Stimulated activated CD4-positive, alpha-beta T cell treated with anti-CD3 and anti-CD28 coated beads, Interleukin-4, amount 100 ng/mL, for 1 hour (primary cell): ENCODE measurements around the gene GPR55.

Experiments used
- DNase-seq: peaks from one replicate; pipeline ENCODE4 v3.0.0-alpha.2; 2020

Gene GPR55

DNA sequence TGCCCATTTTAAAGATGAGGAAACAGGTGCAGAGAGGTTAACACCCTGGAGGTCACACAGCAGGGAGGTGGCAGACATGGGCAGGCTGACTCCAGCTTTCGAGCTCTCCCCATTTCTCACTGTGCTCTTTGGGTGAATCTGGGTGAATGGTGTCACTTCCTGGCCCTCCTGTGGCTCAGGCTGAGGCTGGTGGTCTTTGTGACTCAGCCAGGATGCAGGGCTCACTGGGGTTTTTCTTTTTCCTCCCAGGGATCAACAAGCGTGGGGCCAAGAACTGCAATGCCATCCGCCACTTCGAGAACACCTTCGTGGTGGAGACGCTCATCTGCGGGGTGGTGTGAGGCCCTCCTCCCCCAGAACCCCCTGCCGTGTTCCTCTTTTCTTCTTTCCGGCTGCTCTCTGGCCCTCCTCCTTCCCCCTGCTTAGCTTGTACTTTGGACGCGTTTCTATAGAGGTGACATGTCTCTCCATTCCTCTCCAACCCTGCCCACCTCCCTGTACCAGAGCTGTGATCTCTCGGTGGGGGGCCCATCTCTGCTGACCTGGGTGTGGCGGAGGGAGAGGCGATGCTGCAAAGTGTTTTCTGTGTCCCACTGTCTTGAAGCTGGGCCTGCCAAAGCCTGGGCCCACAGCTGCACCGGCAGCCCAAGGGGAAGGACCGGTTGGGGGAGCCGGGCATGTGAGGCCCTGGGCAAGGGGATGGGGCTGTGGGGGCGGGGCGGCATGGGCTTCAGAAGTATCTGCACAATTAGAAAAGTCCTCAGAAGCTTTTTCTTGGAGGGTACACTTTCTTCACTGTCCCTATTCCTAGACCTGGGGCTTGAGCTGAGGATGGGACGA lies 47.1 kb downstream of the GPR55 start:
- DNase-seq, result no peak

DNA sequence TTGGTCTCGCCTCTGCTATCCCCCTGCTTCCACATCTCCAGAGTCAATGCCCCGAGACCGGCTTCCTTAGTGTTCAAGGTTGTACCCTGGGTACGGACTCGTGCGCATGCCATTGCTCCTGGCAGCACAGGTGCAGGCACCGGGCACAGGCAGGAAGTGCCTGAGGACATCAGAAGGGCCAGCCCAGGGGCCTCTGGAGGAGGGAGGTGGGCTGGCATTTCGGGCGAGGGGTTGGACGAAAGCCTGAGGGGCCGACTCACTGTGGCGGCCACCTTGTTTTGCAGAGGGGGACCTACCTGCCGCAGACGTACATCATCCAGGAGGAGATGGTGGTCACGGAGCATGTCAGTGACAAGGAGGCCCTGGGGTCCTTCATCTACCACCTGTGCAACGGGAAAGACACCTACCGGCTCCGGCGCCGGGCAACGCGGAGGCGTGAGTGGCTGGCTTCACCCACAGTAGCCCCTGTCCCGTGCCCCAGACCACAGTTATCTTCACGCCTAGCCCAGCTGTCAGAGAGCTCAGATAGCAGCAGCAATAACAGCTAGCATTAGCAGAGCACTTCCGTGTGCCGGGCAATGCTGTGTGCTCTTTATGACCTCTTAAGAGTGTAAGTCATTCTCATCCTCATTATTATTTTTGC lies 47.8 kb downstream of the GPR55 start:
- DNase-seq, result no peak

DNA sequence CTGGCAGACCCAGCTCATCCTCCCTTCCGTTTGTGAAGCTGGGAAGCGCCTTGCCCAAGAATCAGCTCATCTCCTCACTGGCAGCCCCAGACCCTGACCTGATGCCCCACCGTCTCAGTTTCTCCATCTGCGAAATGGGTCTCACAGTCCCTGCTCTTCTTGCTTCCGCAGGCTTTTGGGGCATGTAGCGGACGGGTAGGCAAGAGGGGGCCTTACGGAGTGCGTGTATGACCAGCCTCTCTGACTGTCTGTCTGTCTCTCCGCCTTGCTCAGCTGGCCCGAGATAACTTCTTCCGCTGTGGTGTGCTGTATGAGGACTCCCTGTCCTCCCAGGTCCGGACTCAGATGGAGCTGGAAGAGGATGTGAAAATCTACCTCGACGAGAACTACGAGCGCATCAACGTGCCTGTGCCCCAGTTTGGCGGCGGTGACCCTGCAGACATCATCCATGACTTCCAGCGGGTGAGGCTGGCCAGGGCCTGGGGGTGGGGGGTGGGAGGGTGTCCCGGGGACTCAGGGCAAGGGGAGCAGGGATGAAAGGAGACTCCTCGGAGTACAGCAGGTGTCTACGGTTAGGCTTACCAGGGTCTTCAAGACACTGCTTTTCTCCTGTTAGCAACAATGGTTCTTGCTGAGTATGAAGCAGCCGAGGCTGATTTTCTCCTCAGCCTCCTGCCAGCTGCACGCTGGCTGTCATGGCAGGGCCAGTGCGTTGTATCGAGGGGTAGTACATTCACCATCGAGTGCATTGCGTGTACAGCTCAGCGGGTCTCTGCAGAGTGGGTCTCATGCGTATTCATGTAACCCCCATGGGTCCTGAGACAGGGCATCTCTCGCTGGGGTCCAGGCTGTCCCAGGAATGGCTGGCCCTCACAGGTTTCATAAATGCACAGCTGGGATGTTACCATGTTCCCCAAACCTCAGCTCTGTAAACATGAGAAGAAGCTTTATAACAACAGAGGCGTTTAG lies 49.4 kb downstream of the GPR55 start:
- no peak for DNase-seq

DNA sequence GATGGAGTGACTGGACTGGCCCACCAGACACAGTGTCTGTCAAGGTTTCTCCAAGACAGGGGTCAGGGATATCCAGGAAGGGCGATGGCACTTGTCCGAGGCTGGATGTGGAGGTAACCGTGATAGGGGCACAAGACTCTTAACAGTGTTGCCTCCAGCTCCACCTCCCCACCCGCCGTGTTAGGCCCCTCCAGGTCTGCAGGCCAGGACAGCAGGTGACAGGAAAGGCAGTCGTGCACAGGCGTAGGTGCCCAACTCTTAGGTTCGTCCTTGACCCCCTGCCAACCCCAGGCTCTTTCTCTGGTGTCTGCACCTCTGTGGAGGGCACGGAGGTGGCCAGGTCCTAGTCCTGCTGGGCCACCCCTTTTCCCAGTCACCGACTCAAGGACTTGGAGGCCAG lies 50.2 kb downstream of the GPR55 start:
- no peak for DNase-seq

DNA sequence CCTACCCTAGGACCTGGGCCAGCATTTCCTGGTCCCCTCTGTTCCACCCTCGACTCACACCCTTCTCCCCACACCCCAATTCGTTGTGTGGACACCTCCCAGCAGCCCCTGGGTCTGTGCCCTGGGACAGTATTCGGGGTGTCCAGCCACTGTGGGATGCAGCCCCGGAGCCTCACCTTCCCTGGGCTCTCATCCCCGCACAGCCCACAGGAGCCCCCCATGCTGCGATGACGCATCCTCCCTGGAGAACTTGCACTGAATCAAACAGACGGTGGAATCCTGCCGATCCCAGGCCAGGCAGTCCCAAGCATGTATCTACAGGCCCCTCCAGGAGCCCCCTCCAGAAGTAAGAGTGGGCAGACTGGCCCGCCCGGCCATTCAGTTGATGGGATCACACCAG lies 50.6 kb downstream of the GPR55 start:
- DNase-seq, result no peak

DNA sequence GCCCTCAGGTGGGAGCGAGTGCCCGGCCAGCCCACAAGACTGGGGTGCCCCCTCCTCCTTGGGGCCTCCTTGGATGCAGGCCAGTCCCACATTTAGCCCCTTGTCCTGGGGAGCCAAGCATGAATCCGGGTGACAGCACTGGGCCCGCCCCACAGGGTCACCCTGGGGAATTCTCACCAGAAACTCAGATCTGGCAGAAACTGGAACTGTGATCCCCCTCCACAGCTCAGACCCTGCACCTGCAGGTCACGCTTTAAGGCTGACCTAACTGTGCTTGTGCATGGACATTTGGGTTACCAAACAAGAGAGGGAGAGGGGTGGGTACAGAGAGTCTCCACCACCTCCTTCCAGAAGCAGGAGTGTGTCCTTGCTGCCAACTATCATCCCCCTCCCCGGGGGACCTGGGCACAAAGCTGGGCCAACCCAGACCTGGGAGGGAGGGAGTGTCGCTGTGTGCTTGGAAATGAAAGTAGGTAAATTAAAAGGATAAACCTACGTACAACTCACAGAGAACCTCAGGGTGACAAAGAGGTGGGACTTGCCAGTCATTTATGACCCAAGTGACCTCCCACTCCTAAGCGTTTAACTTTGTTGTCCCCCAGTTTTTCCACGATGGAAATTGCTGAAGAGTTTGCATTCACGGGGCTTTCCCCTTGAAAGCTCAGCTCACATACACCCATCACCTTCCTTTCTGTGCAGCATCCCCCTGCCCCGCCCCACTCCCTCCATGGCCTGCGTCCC lies 51.2 kb downstream of the GPR55 start:
- no peak for DNase-seq

DNA sequence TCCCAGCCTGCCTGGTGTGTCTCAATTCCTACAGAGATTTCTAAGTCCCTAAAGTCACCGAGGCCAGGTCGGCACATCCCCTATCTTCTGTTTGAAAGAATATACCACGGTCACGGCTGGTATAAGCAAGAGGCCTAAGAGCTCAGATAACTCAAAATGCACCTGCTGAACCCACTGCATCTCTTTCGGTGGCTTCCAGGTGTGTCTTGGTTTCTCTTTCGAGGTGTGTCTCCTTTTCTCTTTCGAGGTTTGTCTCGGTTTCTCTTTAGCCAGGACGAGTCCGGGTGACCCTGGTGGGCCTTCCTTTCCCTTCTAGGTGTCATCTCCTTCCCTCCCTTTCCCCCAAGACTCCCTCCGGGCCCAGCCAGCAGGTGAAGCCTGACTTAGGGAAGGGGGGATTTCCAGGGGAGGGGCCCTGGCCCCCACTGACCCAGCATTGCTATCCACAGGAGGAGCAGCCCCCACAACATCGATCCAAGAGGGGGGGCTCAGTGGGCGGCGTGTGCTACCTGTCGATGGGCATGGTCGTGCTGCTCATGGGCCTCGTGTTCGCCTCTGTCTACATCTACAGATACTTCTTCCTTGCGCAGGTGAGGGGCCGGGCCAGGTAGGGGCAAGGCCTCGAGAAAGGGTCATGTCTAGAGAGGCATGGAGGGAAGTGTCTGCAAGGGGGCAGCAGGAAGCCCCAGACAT lies 51.9 kb downstream of the GPR55 start:
- no peak for DNase-seq

DNA sequence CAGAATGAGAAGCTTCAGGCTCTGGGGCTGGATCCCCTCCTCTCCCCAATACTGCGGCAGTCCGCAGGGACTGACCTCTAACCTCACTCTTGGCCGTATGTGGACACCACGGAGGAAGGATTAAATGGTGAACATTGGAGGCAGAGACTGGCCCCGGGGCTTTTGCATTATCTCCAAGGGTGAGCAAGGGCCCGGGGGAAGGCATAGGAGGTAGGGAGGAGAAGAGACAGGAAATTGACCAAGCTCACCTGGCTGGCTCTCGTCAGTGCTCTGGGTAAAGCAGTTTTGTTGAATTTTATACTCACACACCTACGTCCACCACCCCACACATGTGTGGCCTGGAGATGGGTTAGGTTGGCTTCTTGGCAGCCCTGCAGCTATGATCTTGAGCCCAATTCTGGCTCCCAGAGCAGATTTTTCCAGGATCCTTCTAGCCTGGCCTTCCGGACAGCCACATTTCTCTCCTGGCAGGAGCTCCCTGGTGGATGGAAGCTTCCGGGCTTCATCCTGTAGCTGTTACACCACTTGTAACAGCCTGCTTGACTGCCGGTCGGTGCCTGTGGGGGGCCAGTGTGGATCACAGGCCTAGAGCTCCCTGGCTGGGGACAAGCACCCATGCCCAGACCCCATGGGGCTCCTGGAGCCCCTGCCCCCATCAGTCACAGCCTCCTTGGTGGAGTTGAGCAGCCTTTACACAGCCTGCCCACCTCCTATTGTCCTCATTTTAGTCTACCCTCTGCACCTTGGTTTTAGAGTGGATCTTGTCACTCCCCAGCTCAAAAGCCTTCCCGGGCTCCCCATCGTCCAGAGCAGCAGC lies 52.7 kb downstream of the GPR55 start:
- DNase-seq, result no peak

DNA sequence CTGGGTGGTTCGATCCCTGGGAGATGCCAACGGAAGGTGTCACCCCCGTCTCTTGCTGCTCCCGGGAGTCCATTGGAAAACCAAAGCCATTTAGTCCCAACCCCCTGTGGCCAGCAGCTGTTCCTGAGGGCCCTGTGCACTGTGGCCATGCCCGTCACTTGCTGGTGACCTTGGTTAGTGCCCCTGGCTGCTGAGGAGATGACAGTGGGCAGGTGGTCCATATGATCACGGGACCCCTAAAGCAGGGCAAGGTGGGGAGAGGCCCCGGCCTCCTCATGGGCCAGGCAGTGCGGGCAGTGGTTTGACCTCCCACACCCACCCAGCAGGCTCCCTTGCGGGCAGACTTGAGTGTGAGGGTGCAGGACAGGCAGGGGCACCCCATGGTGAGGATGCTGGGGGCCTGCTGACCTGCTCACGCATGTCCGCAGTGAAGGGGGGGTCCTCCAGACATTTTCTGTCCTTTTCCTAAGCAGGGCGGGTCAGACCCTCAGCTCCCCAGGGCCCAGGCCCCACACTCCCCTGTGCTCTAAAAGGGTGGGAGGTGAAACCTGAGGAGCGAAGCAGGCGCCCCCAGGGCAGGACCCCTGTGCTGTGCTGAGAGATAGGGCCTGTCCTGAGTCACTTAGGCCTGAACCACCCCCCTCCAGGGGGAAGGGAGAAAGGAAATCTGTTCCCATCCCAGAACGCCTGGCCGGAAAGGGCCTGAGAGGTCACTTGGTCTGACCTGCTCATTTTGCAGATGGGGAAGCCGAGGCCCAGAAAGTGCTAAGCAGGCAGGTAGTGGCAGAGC lies 53.5 kb downstream of the GPR55 start:
- no peak for DNase-seq

DNA sequence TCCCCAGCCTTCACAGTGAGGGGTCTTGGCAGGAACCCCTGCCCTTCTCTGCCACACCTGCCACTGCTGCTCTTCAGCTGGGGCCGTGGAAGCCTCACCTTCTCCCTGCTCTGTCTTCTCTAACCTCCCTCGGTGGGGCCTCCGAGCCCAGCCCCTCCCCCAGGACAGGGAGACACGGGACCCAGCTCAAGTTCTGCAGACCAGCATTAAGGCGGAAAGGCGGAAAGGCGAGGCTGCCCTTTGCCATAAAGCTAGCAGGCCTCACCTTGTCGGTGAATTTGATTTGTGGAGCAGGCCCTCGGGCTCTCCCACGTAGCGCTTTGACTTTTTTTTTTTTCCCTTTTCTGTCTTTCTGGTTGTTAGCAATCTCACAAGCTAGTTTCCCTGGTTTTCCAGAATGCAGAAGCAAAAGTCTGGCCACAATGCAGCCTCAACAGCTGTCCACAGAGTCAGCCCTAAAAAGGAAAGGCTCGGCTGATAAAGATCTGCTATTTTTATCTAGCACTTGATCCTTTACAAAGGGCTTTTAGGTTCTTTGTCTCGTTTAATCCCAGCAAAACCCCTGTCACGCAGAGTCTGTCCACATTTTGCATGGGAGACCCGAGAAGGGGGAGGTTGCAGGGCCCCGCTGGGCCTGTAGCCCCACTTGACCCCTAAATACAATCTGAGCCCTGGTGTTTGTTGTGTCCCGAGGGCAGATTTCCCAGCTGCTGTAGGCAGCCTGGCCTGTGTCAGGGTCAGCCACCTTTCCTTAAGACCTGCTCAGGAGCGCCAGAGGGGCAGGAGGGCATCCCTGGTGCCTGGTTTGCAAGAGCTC lies 54.3 kb downstream of the GPR55 start:
- DNase-seq, result no peak

DNA sequence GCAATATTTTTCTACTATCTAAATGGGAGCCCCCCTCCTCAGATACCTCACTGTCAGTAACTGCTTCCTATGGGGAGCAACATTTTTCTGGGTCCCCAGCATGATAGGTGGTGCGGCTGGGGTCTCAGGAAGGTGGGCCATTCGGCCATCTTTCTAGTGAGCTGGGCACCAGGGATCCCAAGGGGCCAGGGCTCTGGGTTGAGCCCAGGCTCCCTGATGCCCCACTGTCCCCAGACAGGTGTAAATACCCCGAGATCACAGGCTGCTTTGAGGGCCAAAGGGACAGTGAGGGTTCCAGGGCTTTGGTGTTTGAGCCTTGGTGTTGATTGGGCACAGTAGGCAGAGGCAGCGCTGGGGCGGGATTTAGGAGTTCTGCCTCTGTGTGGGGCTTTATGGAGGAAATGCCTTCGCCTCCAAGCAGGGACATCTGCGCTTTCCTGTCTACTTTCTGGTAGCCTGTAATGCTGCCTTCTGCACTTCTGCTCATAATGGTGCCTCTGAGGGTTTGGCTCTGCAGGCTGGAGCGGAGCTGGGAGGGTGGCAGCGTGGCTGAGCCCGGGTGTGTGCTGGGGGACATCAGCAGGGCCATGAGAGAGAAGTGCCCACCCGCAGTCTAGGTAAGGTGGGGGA lies 55.0 kb downstream of the GPR55 start:
- no peak for DNase-seq

DNA sequence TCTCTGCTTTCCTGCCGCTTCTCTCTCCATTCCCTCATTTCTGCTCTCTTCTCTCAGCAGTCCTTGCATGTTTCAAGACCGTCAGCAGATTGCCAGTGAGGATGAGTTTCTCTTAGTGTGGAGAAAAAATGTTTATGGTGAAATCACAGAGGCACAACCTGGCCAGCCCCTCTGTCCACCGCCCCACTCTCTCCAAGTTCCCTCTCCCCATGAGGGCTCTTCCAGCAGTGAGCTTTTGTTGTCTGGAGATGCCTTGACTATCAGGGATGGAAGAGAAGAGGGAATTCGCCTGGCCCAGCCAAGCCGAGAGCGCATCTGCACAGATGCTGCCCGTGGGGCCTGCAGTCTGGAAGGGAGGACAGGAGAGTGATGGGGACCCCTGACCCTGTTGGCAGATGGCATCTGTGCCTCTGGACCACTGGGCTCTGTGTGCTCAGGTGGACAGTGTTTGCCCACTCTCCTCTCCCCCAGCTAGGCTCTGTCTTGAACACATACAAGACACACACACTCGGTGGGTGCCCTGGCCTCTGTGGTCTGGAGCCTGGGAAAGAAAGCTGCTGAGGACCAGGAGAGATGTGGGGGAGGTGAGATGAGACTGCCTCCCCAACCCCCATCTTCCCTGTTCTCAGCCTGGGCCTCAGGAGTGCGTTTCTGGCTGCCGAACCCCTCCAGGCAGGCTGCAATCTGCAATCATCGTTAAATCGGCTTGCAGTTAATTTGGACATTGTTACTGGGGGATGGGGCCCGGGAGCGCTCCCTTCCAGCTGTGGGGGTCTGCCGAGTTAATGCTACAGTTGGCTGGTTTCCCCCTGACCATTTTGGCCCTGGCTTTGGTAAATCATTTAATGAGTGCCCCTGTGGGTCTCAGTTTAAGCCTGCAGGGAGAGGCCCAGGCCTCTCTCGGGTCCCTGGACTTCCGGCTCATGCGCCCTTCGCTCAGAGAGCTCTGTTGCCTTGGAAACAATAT lies 55.8 kb downstream of the GPR55 start:
- no peak for DNase-seq

DNA sequence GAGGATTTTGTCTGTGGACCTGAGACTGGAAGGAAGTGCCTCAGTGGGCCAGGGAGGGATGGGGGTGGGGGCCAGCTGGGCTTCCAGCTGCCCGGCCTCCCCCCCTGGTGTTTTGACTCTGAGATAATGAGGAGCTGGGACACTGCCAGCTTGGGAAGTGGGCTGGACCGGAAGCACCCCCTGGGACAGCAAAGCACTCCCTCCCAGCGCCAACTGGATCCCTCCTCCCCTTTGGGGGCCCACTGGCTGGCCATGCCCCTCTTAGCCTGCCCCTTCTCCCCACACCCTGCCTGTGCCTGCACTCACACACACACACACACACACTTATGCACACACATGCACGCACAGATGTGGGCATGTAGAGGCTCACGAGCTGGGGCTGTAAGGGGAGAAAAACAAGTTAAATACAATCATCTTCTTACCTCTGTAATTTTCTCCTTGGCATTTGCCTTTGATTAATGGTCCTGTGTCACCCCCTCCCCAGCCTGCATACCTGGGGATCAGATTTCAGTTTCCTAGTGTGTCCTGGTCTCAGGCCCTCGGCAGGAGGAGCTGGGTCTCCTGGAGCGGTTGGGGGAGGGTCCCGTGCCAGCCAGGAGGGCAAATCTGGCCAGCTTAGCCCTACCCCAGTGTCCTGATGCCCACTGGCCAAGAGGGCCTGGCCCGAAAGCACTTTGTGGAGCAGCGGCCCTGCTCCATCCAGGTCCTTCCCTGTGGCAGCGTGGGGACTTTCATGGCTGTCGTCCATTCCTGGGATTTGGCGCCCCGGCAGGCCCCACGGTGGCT lies 56.7 kb downstream of the GPR55 start:
- DNase-seq, result no peak

DNA sequence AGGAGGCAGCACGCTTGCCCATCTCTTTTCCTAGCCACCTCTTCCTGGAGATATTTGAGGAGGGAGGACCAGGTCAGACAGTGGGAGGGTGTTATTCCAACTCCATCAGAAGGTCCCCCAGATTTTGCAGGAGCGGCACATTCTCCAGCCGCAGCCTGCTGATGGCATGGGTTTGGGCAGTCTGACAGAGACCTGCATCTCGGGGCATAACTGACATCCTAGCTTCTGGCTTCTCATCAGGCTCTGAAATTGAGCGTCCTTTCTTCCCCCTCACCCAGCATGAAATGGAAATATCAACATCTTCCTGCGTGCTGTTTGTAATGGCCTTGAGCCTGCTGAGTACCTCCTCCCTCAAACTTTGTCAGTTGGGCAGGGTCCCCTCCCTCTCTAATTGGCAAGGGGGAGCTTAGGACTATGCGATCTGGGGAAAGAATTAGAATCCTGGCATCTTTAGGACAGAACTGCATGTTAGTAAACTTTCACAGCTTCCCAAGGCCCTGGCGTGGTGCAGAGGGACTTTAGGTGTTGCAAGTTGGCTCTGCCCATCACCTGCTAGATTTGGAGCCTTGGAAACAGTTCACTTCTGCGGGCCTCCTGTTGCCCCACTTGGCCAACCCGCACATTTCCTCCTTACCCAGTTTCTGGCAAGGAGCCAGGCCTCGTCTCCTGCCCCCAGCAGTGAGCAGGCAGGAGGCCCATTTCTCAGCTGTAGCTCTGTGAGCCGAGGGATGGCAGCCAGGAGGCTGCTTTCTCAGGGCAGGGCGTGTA lies 58.1 kb downstream of the GPR55 start:
- peak; percentile 56 for DNase-seq

DNA sequence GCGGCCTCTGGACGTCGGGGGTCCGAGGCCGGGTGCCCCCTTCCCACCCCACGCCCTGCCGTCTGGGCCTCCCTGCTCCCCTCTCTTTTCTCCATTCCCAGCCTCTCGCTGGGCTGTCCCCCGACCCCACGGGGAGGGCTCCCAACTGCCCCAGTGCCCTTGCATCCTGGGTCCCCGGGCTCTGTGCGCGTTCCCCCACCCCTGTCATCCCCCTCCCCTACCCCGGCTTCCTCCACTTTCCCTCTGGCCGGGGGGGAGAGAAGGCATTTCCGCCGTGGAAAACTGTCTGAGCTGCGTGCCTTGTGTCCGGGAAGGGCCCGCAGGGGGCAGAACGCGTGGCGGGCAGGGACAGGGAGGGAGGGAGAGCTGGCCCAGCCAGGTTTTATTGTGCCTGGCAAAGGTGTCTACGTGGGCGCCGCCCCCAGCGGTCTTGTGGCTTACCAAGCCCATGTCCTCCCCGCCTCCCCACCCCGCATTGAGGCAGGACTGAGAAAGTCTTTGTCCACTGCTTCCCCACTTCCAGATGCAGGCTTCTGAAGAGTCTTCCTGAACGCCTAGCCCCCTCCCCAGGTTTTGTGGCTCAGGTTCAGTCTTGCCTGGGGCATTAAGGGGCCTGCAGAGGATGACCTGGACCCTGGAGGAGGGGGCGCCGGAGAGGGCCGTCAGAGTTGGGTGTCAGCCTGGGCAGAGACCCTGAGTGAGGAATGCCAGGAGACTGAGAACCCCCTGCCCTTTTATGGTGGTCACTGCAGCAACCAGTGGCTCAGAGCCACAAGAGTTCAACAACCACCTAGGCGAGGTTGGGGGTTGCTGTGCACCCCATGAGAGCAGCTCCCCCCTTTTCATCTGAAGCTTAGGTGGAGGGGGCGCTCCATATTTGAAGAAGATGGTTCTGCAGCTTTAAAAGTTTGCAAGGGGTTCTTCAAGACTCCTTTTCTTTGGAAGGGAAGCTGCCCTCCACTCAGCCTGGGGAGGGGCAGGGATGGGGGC lies 59.0 kb downstream of the GPR55 start:
- peak; percentile 35 for DNase-seq
